Loucy (cell line): ENCODE measurements around the gene RPL19.

Source experiments
- H2AFZ ChIP-seq: fragments of 200-600 bp; sonication (generic); 2 replicates; pipeline ENCODE4 v1.6.0; 2016; ENCODE audit warnings: antibody characterized with exemption, mild to moderate bottlenecking, low read length, moderate library complexity
- H3F3A ChIP-seq: fragments of 200-600 bp; 2 replicates; pipeline ENCODE4 v1.6.0; 2016; ENCODE audit warnings: antibody characterized with exemption, low read depth, mild to moderate bottlenecking
- H3K27me3 ChIP-seq: fragments of 200-600 bp; sonication (generic); 2 replicates; pipeline ENCODE4 v1.6.1; 2014; ENCODE audit warnings: low read length, mild to moderate bottlenecking; ENCODE audit not compliant: insufficient read depth, poor library complexity, severe bottlenecking
- H3K36me3 ChIP-seq: fragments of 200-600 bp; sonication (generic); 2 replicates; pipeline ENCODE4 v1.6.1; 2016; ENCODE audit warnings: low read length; ENCODE audit not compliant: insufficient read depth
- H3K4me1 ChIP-seq: fragments of 200-600 bp; sonication (generic); 2 replicates; pipeline ENCODE4 v1.5.1; 2014; ENCODE audit warnings: low read length, mild to moderate bottlenecking; ENCODE audit not compliant: insufficient read depth, poor library complexity, severe bottlenecking
- H3K4me2 ChIP-seq: fragments of 200-600 bp; sonication (generic); 2 replicates; pipeline ENCODE4 v1.6.0; 2014; ENCODE audit warnings: antibody characterized with exemption, low read length, low read depth, mild to moderate bottlenecking; ENCODE audit not compliant: poor library complexity, severe bottlenecking
- H3K4me3 ChIP-seq: fragments of 200-600 bp; sonication (generic); 2 replicates; pipeline ENCODE4 v1.5.1; 2014; ENCODE audit warnings: low read length, mild to moderate bottlenecking, mixed read lengths; ENCODE audit not compliant: poor library complexity, severe bottlenecking
- H3K79me2 ChIP-seq: fragments of 200-600 bp; sonication (generic); 2 replicates; pipeline ENCODE4 v1.6.1; 2014; ENCODE audit warnings: low read length; ENCODE audit not compliant: insufficient read depth
- H3K9ac ChIP-seq: fragments of 200-600 bp; sonication (generic); 2 replicates; pipeline ENCODE4 v1.6.0; 2014; ENCODE audit warnings: mild to moderate bottlenecking, low read depth, low read length, moderate library complexity; ENCODE audit not compliant: poor library complexity, severe bottlenecking
- H3K9me2 ChIP-seq: fragments of 200-600 bp; sonication (generic); replicated peaks from 2 replicates; pipeline ENCODE4 v1.6.1; 2016; ENCODE audit warnings: low read depth, low read length, mixed read lengths
- H3K9me3 ChIP-seq: fragments of 200-600 bp; sonication (generic); 2 replicates; pipeline ENCODE4 v1.6.1; 2014; ENCODE audit warnings: mild to moderate bottlenecking, antibody characterized with exemption, low read length, low read depth; ENCODE audit not compliant: insufficient read depth
- H4K20me1 ChIP-seq: fragments of 200-600 bp; sonication (generic); 2 replicates; pipeline ENCODE4 v1.6.0; 2014; ENCODE audit warnings: antibody characterized with exemption, low read length, mild to moderate bottlenecking; ENCODE audit not compliant: insufficient read depth, poor library complexity, severe bottlenecking
- EZH2phosphoT487 ChIP-seq: fragments of 200-600 bp; IDR thresholded peaks from 2 replicates; pipeline ENCODE4 v1.6.1; 2018; ENCODE audit warnings: antibody characterized with exemption, mild to moderate bottlenecking, moderate library complexity, borderline replicate concordance
- TF ChIP-seq, protein P1 (sequence below): fragments of 200-600 bp; sonication (generic); conservative IDR thresholded peaks from 2 replicates; pipeline ENCODE4 v1.5.1; 2014; ENCODE audit warnings: mild to moderate bottlenecking, antibody characterized with exemption, low read length

The RPL19 gene

DNA sequence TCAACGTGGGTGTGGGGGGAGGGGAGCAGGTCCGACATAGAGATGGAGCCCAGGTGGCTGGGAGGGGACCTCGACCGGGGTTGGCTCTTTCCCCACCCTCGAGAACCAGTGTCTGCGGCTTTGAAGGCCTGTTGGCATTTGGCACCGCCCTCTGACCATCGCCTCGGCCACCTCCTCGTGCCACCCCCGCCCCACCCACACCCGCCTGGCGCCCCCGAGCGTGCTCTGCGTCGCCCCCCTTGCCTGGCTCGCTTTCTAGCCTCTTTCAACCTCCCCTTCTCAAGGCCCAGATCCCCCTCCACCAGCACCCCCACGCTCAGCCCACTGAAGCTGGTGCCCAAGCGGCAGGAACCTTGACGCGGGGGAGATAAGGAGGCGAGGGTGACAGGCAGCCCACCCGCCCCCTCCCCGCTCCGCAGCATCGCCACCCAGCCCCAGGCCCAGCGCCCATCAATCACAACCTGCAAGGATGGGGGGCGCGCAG is 3.2 kb upstream of the RPL19 start:
- H3F3A ChIP-seq = peaks cover 3% of the 10 kb centered on the region; the same call in 1 of the 2 replicates
- no peaks in the 10 kb centered on the region for H3K9me3 ChIP-seq
- peaks cover 72% of the 10 kb centered on the region for H3K79me2 ChIP-seq
- peaks cover 59% of the 10 kb centered on the region for H3K4me1 ChIP-seq
- no peak for TF ChIP-seq EZH2phosphoT487
- TF ChIP-seq, protein P1, sequence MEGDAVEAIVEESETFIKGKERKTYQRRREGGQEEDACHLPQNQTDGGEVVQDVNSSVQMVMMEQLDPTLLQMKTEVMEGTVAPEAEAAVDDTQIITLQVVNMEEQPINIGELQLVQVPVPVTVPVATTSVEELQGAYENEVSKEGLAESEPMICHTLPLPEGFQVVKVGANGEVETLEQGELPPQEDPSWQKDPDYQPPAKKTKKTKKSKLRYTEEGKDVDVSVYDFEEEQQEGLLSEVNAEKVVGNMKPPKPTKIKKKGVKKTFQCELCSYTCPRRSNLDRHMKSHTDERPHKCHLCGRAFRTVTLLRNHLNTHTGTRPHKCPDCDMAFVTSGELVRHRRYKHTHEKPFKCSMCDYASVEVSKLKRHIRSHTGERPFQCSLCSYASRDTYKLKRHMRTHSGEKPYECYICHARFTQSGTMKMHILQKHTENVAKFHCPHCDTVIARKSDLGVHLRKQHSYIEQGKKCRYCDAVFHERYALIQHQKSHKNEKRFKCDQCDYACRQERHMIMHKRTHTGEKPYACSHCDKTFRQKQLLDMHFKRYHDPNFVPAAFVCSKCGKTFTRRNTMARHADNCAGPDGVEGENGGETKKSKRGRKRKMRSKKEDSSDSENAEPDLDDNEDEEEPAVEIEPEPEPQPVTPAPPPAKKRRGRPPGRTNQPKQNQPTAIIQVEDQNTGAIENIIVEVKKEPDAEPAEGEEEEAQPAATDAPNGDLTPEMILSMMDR = no peak
- peak overlapping the region; percentile 96 for H3K9ac ChIP-seq
- H3K27me3 ChIP-seq = peaks cover 4% of the 10 kb centered on the region
- peaks cover 22% of the 10 kb centered on the region; the same call in 1 of the 2 replicates for H3K36me3 ChIP-seq
- no peaks in the 10 kb centered on the region for H3K9me2 ChIP-seq
- peak overlapping the region; percentile 95 for H3K4me3 ChIP-seq
- H4K20me1 ChIP-seq = peaks cover 58% of the 10 kb centered on the region
- peak overlapping the region; percentile 69 for H2AFZ ChIP-seq
- H3K4me2 ChIP-seq = peak overlapping the region; percentile 97

DNA sequence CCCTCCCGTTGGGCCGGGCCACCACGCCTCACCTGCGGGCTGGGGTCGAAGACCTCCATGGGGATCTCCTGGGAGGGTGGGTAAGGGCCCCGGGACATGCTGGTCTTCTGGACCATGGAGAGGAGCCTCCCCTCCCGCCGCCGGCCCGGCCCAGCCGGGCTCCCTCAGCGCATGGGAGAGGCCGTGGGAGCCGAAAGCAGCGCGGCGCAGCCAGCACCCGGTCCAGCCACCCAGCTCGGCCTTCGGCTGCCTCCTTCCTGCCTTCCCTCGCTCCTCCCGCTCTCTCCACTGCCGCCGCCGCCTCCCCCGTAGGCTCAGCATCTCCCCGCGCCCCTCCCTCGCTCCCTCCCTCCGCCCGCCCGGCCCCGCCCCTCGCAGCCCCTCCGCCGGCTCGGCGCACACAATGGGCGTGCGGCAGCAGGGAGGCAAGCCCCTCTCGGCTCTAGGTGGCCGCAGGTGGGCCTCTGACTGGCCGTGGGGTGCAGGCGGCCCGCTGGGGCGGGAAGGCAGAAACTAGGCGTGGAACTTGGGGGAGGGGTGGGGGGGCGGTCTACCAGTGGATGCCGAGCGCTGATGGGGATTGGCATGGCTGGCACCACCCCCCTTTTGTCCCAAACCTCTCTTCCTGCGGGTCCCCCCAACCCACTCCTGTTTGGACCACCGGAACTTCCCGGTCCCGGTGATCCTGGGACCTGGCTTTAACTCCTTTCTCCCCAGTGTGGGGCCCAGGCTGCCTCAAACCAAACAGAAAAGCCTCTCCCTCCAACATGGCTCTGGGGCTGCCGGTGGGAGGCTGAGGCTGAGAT is 2.5 kb upstream of the RPL19 start, which contains the start of gene CACNB1:
TSS of gene CACNB1 (minus strand) at position 290 of the 806 bp plus-strand sequence. CDS start at position 116, 174 bp downstream.
- Histone ChIP-seq H3K4me3 (peak within 1 kb of the TSS; percentile 95), H3K9me2 (no peaks in the 10 kb centered on the region), H3K36me3 (peaks cover 22% of the 10 kb centered on the region), H3K9me3 (no peaks in the 10 kb centered on the region), H3F3A (peaks cover 3% of the 10 kb centered on the region; the same call in 1 of the 2 replicates), H3K79me2 (peaks cover 73% of the 10 kb centered on the region), H3K4me2 (peak within 1 kb of the TSS; percentile 97), H3K9ac (peak within 1 kb of the TSS; percentile 96), H3K4me1 (peaks cover 67% of the 10 kb centered on the region), H3K27me3 (peaks cover 4% of the 10 kb centered on the region), H2AFZ (peak within 1 kb of the TSS; percentile 75), H4K20me1 (peaks cover 63% of the 10 kb centered on the region)
- TF ChIP-seq, protein P1 = no peak
- TF ChIP-seq EZH2phosphoT487 = no peak

DNA sequence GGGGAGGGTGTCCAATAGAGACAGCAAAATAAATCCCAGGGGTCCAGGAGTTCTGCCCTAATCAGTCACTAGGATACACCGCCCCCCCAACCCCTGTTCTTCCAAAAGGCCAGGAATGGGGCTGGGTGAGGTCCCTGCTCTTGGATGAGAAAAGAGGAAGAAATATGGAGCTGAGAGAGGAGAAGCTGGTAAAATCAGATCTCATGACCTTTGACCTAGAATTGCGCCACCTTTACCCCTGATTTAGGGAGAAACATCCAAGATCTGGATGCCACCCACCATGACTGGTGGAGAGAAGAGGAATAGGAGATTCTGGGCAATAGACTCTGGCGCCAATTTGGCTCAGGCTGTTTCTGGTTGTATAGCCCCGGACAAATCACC is 1.9 kb upstream of the RPL19 start:
- Histone ChIP-seq H2AFZ (peak overlapping the region; percentile 75), H3K4me1 (peaks cover 67% of the 10 kb centered on the region), H3F3A (peaks cover 3% of the 10 kb centered on the region; the same call in 1 of the 2 replicates), H3K79me2 (peaks cover 70% of the 10 kb centered on the region), H3K9me2 (no peaks in the 10 kb centered on the region), H3K27me3 (peaks cover 4% of the 10 kb centered on the region), H3K36me3 (peaks cover 20% of the 10 kb centered on the region), H4K20me1 (peaks cover 62% of the 10 kb centered on the region), H3K9me3 (no peaks in the 10 kb centered on the region), H3K4me3 (peak overlapping the region; percentile 95), H3K9ac (peak overlapping the region; percentile 96), H3K4me2 (peak overlapping the region; percentile 97)
- no peak for TF ChIP-seq EZH2phosphoT487
- TF ChIP-seq, protein P1 = no peak
